ENCODE data around the gene HEPHL1.
"Not testable (repeated sequence)": the region's sequence is repeated elsewhere in the genome, so short reads cannot be mapped to it uniquely, and the experiment has no call there.

HEPHL1 gene

DNA sequence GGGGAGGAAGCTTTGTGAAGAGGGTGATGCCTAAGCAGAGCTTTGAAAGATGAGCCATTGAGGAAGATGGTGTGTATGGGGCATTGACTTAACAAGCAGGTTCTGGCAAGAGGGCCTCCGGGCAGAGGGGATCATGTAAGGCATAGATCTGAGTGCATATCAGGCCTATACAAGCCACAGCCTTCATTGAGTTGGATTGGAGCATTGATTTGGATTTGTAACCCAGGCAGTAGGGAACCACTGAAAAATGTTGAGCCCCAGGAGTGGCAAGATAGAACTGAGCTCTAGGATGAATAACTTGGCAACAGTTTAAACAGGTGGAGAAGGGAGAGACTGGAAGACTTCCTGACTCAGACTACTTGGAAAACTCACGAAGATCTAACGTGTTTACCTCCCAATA is 128.9 kb downstream of the HEPHL1 start:
- DNase-seq (ENCODE audit: low spot score), result no peak

GRCh38 chr11:94150704-94151685 is 129.8 kb downstream of the HEPHL1 start:
- DNase-seq (ENCODE audit: low spot score), result no peak

- no peak for DNase-seq (ENCODE audit: low spot score)
Measured at GRCh38 chr11:94151903-94152677, 130.9 kb downstream of the HEPHL1 start.

GRCh38 chr11:94152678-94153065 is 131.5 kb downstream of the HEPHL1 start:
- no peak for DNase-seq (ENCODE audit: low spot score)

- no peak for DNase-seq (ENCODE audit: low spot score)
Measured at GRCh38 chr11:94153320-94153719, 132.2 kb downstream of the HEPHL1 start.

- DNase-seq (ENCODE audit: low spot score), result no peak
Measured at GRCh38 chr11:94154095-94154856, 133.1 kb downstream of the HEPHL1 start.

GRCh38 chr11:94157339-94157738 is 136.2 kb downstream of the HEPHL1 start:
- DNase-seq (ENCODE audit: low spot score), result not testable (repeated sequence)
